OCI-LY1 (cell line): ENCODE data around the gene BCS1L.

Source experiments
- H2AFZ ChIP-seq: fragments of 200-600 bp; sonication (generic), shearing (Covaris generic); 2 replicates; pipeline ENCODE4 v1.6.0; 2014; ENCODE audit warnings: antibody characterized with exemption, mild to moderate bottlenecking, low read length
- H3F3A ChIP-seq: fragments of 200-600 bp; sonication (generic), shearing (Covaris generic); 2 replicates; pipeline ENCODE4 v1.6.0; 2014; ENCODE audit warnings: mild to moderate bottlenecking, antibody characterized with exemption, low read length, moderate library complexity; ENCODE audit not compliant: insufficient read depth
- H3K27ac ChIP-seq: fragments of 200-600 bp; sonication (generic); 2 replicates; pipeline ENCODE4 v1.5.1; 2014; ENCODE audit warnings: low read length, mixed run types, mild to moderate bottlenecking, low read depth; ENCODE audit not compliant: poor library complexity, severe bottlenecking
- H3K27me3 ChIP-seq: fragments of 200-600 bp; sonication (generic); 2 replicates; pipeline ENCODE4 v1.6.0; 2014; ENCODE audit warnings: antibody characterized with exemption, mild to moderate bottlenecking, low read length, moderate library complexity; ENCODE audit not compliant: insufficient read depth
- H3K36me3 ChIP-seq: fragments of 200-600 bp; sonication (generic); 2 replicates; pipeline ENCODE4 v1.6.1; 2014; ENCODE audit warnings: mild to moderate bottlenecking, antibody characterized with exemption, low read length, moderate library complexity, mixed read lengths; ENCODE audit not compliant: insufficient read depth
- H3K4me1 ChIP-seq: fragments of 200-600 bp; sonication (generic); 2 replicates; pipeline ENCODE4 v1.5.1; 2014; ENCODE audit warnings: mild to moderate bottlenecking, low read length, moderate library complexity; ENCODE audit not compliant: insufficient read depth, severe bottlenecking
- H3K4me2 ChIP-seq: fragments of 200-600 bp; sonication (generic), shearing (Covaris generic); 2 replicates; pipeline ENCODE4 v1.6.1; 2014; ENCODE audit warnings: low read length
- H3K4me3 ChIP-seq: fragments of 200-600 bp; sonication (generic); 2 replicates; pipeline ENCODE4 v1.5.1; 2014; ENCODE audit warnings: low read length, low read depth, mild to moderate bottlenecking, mixed read lengths; ENCODE audit not compliant: poor library complexity, severe bottlenecking
- H3K79me2 ChIP-seq: fragments of 200-600 bp; shearing (Covaris generic); 2 replicates; pipeline ENCODE4 v1.6.1; 2016; ENCODE audit warnings: mixed run types, low read length, mixed read lengths; ENCODE audit not compliant: insufficient read depth
- H3K9ac ChIP-seq: fragments of 200-600 bp; sonication (generic), shearing (Covaris generic); 2 replicates; pipeline ENCODE4 v1.6.1; 2014; ENCODE audit warnings: mild to moderate bottlenecking, low read length, mixed read lengths
- H3K9me2 ChIP-seq: fragments of 200-600 bp; sonication (generic), shearing (Covaris generic); 2 replicates; pipeline ENCODE4 v1.6.1; 2014; ENCODE audit warnings: low read depth, mild to moderate bottlenecking, low read length, mixed read lengths
- H3K9me3 ChIP-seq: fragments of 200-600 bp; shearing (Covaris generic); 2 replicates; pipeline ENCODE4 v1.6.1; 2014; ENCODE audit warnings: low read length, mixed read lengths
- H4K20me1 ChIP-seq: fragments of 200-600 bp; sonication (generic), shearing (Covaris generic); 2 replicates; pipeline ENCODE4 v1.6.0; 2016; ENCODE audit warnings: mild to moderate bottlenecking, low read length; ENCODE audit not compliant: insufficient read depth
- EZH2 ChIP-seq: fragments of 200-600 bp; sonication (generic), shearing (Covaris generic); IDR thresholded peaks from 2 replicates; pipeline ENCODE4 v1.8.0; 2017; ENCODE audit warnings: borderline replicate concordance, mixed run types, mild to moderate bottlenecking, antibody characterized with exemption, low read length, moderate library complexity, mixed read lengths
- TF ChIP-seq, protein P1 (sequence below): fragments of 200-600 bp; sonication (generic), shearing (Covaris generic); IDR thresholded peaks from 2 replicates; pipeline ENCODE4 v1.5.1; 2017; ENCODE audit warnings: mild to moderate bottlenecking, antibody characterized with exemption, low read length, moderate library complexity, mixed read lengths

BCS1L gene

DNA sequence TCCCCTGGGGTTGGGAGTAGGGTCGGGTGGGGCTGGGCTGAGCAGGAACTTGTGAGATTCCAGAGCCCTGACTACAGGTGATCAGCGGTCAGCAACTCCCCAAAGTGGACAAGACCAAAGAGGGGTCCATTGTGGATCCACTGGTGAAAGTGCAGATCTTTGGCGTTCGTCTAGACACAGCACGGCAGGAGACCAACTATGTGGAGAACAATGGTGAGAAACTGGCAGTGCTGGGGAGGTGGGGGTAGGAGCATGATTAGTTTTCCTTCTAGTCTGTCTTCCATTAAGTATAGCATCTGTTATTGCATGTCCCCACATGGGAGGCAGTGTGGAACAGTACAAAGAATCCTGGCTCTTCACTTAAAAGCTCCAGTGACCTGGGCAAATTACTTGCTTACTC is 23.8 kb upstream of the BCS1L start:
- Histone ChIP-seq H3K9me3 (no peaks in the 10 kb centered on the region), H3K27me3 (no peaks in the 10 kb centered on the region), H3K27ac (no peak overlapping the region), H3K4me2 (no peak overlapping the region), H2AFZ (no peak overlapping the region), H3K36me3 (peaks cover 68% of the 10 kb centered on the region), H4K20me1 (no peaks in the 10 kb centered on the region), H3K9ac (no peak overlapping the region), H3K79me2 (no peaks in the 10 kb centered on the region), H3F3A (no peaks in the 10 kb centered on the region), H3K9me2 (no peaks in the 10 kb centered on the region), H3K4me3 (no peak overlapping the region), H3K4me1 (no peaks in the 10 kb centered on the region)
- TF ChIP-seq, protein P1, sequence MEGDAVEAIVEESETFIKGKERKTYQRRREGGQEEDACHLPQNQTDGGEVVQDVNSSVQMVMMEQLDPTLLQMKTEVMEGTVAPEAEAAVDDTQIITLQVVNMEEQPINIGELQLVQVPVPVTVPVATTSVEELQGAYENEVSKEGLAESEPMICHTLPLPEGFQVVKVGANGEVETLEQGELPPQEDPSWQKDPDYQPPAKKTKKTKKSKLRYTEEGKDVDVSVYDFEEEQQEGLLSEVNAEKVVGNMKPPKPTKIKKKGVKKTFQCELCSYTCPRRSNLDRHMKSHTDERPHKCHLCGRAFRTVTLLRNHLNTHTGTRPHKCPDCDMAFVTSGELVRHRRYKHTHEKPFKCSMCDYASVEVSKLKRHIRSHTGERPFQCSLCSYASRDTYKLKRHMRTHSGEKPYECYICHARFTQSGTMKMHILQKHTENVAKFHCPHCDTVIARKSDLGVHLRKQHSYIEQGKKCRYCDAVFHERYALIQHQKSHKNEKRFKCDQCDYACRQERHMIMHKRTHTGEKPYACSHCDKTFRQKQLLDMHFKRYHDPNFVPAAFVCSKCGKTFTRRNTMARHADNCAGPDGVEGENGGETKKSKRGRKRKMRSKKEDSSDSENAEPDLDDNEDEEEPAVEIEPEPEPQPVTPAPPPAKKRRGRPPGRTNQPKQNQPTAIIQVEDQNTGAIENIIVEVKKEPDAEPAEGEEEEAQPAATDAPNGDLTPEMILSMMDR = no peak
- no peak for TF ChIP-seq EZH2

DNA sequence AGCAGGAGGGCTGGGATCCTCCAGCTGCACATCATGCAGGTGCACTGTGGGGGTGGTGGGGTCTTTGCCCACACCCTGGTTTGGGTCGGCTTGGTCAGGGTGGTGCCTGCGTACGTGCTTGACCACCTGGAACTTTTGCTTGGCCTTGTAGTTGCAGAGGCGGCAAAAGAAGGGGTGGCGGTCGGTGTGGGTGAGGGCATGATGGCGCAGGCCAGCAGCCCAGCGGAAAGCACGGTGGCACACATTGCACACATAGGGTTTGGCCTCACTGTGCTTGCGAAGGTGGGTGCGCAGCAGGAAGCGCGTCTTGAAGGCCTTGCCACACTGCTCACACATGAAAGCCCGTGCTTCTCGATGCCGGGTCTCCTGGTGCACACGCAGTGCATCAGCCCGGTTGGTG is 21.1 kb upstream of the BCS1L start:
- H2AFZ ChIP-seq = no peak overlapping the region
- H3K9me3 ChIP-seq = no peaks in the 10 kb centered on the region
- H3K9me2 ChIP-seq = no peaks in the 10 kb centered on the region
- no peak overlapping the region for H3K27ac ChIP-seq
- H3K36me3 ChIP-seq = peaks cover 91% of the 10 kb centered on the region
- H4K20me1 ChIP-seq = no peaks in the 10 kb centered on the region
- H3F3A ChIP-seq = no peaks in the 10 kb centered on the region
- no peaks in the 10 kb centered on the region for H3K79me2 ChIP-seq
- TF ChIP-seq, protein P1 = no peak
- no peak for TF ChIP-seq EZH2
- H3K27me3 ChIP-seq = no peaks in the 10 kb centered on the region
- no peak overlapping the region for H3K4me3 ChIP-seq
- no peak overlapping the region for H3K4me2 ChIP-seq
- H3K4me1 ChIP-seq = no peaks in the 10 kb centered on the region
- no peak overlapping the region for H3K9ac ChIP-seq

DNA sequence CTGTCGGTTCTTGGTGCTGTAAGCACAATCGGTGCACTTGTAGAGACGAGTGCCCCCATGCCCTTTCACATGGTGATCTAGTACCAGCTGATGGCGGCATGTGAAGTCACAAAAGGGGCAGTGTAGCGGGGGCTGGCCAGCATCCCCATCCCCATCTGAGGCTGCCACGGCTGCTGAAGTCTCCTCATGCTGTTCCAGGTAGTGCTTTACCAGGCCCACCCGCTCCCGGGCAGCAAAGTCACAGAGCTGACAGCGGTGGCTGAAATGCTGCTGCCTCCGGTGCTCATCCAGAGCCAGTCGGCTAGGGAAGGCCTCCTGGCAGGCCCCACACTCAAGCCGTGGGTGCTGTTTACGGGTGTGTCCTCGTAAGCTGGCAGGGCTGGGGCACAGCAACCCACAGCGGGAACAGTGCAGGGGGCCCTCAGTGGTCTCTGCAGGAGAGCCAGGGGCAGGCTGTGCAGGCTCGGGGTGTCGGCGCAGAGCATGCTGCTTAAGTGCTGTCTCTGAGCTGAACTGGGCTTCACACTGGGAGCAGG is 17.3 kb upstream of the BCS1L start:
- Histone ChIP-seq H3K79me2 (no peaks in the 10 kb centered on the region), H3K9me3 (no peaks in the 10 kb centered on the region), H3K27ac (no peak overlapping the region), H3K4me1 (no peaks in the 10 kb centered on the region), H3K27me3 (no peaks in the 10 kb centered on the region), H3K4me2 (no peak overlapping the region), H3K36me3 (peaks cover 94% of the 10 kb centered on the region), H4K20me1 (no peaks in the 10 kb centered on the region), H3K9me2 (no peaks in the 10 kb centered on the region), H3K4me3 (no peak overlapping the region), H3K9ac (no peak overlapping the region), H2AFZ (no peak overlapping the region), H3F3A (no peaks in the 10 kb centered on the region)
- TF ChIP-seq EZH2 = no peak
- TF ChIP-seq, protein P1 = no peak
